Trophoblast cell (in vitro differentiated cells and primary cell): ENCODE data around the gene RAB31.
A peak's percentile ranks its signal among the peaks of the same experiment; 100 is the strongest.

Experiments
- DNase-seq, 2 donors: peaks; one replicate each; pipeline ENCODE4 v3.0.0-alpha.2; 2016
- H2AFZ ChIP-seq: 2 replicates; pipeline ENCODE4 v1.6.1; 2013; ENCODE audit warnings: low read length, moderate library complexity, mild to moderate bottlenecking; ENCODE audit not compliant: insufficient read depth, poor library complexity
- H2AK5ac ChIP-seq: 2 replicates; pipeline ENCODE4 v1.6.1; 2013; ENCODE audit warnings: mild to moderate bottlenecking, low read length
- H2BK120ac ChIP-seq: 2 replicates; pipeline ENCODE4 v1.6.1; 2013; ENCODE audit warnings: low read length, mild to moderate bottlenecking, moderate library complexity; ENCODE audit not compliant: insufficient read depth, poor library complexity
- H2BK12ac ChIP-seq: 2 replicates; pipeline ENCODE4 v1.6.1; 2013; ENCODE audit warnings: mild to moderate bottlenecking, low read length, moderate library complexity
- H2BK5ac ChIP-seq: 2 replicates; pipeline ENCODE4 v1.6.1; 2013; ENCODE audit warnings: low read length, low read depth, moderate library complexity, mild to moderate bottlenecking; ENCODE audit not compliant: poor library complexity
- H3K14ac ChIP-seq: 2 replicates; pipeline ENCODE4 v1.6.1; 2013; ENCODE audit warnings: mild to moderate bottlenecking, low read length
- H3K18ac ChIP-seq: 2 replicates; pipeline ENCODE4 v1.6.1; 2013; ENCODE audit warnings: mild to moderate bottlenecking, low read length
- H3K23ac ChIP-seq: 2 replicates; pipeline ENCODE4 v1.6.1; 2013; ENCODE audit warnings: low read length
- H3K27ac ChIP-seq: 2 replicates; pipeline ENCODE4 v1.5.1; 2013; ENCODE audit warnings: low read depth, mild to moderate bottlenecking, inconsistent platforms, low read length, moderate library complexity
- H3K27me3 ChIP-seq: 2 replicates; pipeline ENCODE4 v1.6.1; 2013; ENCODE audit warnings: inconsistent platforms, mild to moderate bottlenecking, low read length, moderate library complexity; ENCODE audit not compliant: insufficient read depth
- H3K36me3 ChIP-seq, 2 experiments: 1 replicate in 1 of 2; 2 replicates in 1 of 2; pipeline ENCODE4 v1.6.1; 2013; ENCODE audit warnings: low read length in 2 of 2, mild to moderate bottlenecking in 2 of 2, moderate library complexity in 1 of 2; ENCODE audit not compliant: insufficient read depth in 2 of 2, control insufficient read depth in 1 of 2
- H3K4ac ChIP-seq: 2 replicates; pipeline ENCODE4 v1.6.1; 2013; ENCODE audit warnings: low read depth, mild to moderate bottlenecking, low read length, moderate library complexity
- H3K4me1 ChIP-seq, 2 experiments: 1 replicate in 1 of 2; 2 replicates in 1 of 2; pipeline ENCODE4 v1.6.1; 2013; ENCODE audit warnings: low read length in 2 of 2, mild to moderate bottlenecking in 2 of 2, moderate library complexity in 1 of 2; ENCODE audit not compliant: insufficient read depth in 2 of 2, control insufficient read depth in 1 of 2
- H3K4me2 ChIP-seq: 2 replicates; pipeline ENCODE4 v1.6.1; 2013; ENCODE audit warnings: inconsistent platforms, mild to moderate bottlenecking, low read length, moderate library complexity
- H3K4me3 ChIP-seq: 2 replicates; pipeline ENCODE4 v1.5.1; 2013; ENCODE audit warnings: mild to moderate bottlenecking, low read depth, low read length, inconsistent platforms
- H3K79me1 ChIP-seq: one replicate; pipeline ENCODE4 v1.6.1; 2013; ENCODE audit warnings: low read length
- H3K79me2 ChIP-seq: 2 replicates; pipeline ENCODE4 v1.6.1; 2013; ENCODE audit warnings: low read length, mild to moderate bottlenecking; ENCODE audit not compliant: control insufficient read depth, insufficient read depth, poor library complexity
- H3K9ac ChIP-seq: 2 replicates; pipeline ENCODE4 v1.6.1; 2013; ENCODE audit warnings: mild to moderate bottlenecking, low read length
- H3K9me3 ChIP-seq: 2 replicates; pipeline ENCODE4 v1.6.1; 2013; ENCODE audit warnings: low read depth, mild to moderate bottlenecking, control low read depth, inconsistent platforms, low read length; ENCODE audit not compliant: insufficient read depth
- H4K12ac ChIP-seq: 2 replicates; pipeline ENCODE4 v1.6.1; 2013; ENCODE audit warnings: low read depth, mild to moderate bottlenecking, low read length, moderate library complexity
- H4K8ac ChIP-seq: 2 replicates; pipeline ENCODE4 v1.6.1; 2013; ENCODE audit warnings: low read depth, mild to moderate bottlenecking, low read length, moderate library complexity
- H4K91ac ChIP-seq: one replicate; pipeline ENCODE4 v1.6.1; 2013; ENCODE audit warnings: low read depth, mild to moderate bottlenecking, low read length, moderate library complexity
- WGBS: extraction: QIAGEN DNeasy Blood & Tissue Kit; methylation state at CpG from one replicate; pipeline ENCODE4 v1.1.7; 2013; ENCODE audit warnings: missing lambda C conversion rate; ENCODE audit not compliant: insufficient read length, insufficient coverage; ENCODE audit errors: extremely low coverage; 5-methylcytosine and 5-hydroxymethylcytosine counted together

The RAB31 gene

DNA sequence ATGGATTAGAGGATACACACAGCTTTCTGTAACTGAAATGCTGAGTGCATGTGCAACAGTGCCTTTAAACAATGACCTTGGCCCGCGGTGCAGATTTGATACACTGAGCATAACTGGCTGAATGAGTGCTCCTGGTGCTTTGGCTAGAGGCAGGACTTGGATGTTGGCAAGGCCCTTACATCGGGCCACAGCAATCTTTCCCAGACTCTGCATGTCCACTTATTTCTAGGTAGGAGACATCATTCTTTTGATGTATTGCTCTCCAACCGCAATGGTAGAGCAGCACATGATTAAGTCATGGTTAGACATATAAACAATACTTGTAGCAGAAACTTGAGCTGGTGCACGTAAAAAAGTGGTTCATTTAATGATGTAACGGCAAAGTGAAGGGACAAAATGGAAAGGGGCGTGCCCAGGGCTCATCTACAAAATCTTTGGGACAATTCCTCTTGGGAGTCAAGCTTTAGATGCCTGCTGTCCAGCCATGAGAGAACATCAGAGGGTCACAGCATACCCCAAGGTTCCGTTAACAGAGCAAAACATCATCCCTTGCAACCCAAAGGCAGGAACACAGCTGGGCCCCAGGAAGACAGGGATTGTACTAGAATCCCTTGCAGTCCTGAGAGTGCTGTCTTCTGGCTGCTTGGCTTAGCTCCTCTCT, 43.4 kb downstream of the RAB31 start:
- H3K4ac ChIP-seq: peak overlapping the region; percentile 53
- no peak overlapping the region for H3K4me3 ChIP-seq
- H4K8ac ChIP-seq: no peak overlapping the region
- peaks cover 0 to 3% of the 10 kb centered on the region in 2 experiments for H3K4me1 ChIP-seq
- H3K36me3 ChIP-seq: peaks cover 16 to 31% of the 10 kb centered on the region in 2 experiments
- H4K12ac ChIP-seq: no peak overlapping the region
- H2AK5ac ChIP-seq: no peak overlapping the region
- no peak overlapping the region for H3K27ac ChIP-seq
- H3K79me1 ChIP-seq: no peaks in the 10 kb centered on the region
- no peak overlapping the region for H3K4me2 ChIP-seq
- H3K23ac ChIP-seq: no peak overlapping the region
- DNase-seq: no peak
- H2AFZ ChIP-seq: no peak overlapping the region
- no peaks in the 10 kb centered on the region for H3K27me3 ChIP-seq
- H2BK5ac ChIP-seq: no peak overlapping the region
- peaks cover 7% of the 10 kb centered on the region for H3K79me2 ChIP-seq
- no peak overlapping the region for H3K14ac ChIP-seq
- H2BK120ac ChIP-seq: no peak overlapping the region
- no peak overlapping the region for H4K91ac ChIP-seq
- no peak overlapping the region for H3K18ac ChIP-seq
- no peaks in the 10 kb centered on the region for H3K9me3 ChIP-seq
- no peak overlapping the region for H3K9ac ChIP-seq
- no CpG with 5 or more reads among the region's 8 CpGs for WGBS
- H2BK12ac ChIP-seq: no peak overlapping the region

DNA sequence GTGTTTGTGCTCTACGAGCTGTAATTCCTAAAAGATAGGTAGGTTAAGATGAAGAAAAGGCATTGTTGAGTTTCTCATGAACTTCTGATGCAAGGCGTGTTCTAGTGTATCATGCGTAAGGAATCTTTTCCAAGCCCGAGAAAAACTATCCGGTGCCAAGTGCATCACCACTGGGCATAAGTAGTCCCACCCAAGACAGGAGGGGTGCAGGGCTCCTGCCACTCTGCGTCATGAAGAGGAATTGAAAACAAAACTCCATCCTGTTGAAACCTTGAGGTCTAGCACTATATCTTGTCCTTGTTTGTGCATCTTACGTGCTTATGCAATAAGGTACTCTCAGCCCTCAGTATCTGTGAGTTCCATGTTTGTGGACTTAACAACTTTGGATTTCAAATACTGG, 45.7 kb downstream of the RAB31 start:
- WGBS: no CpG with 5 or more reads among the region's 7 CpGs
- Histone ChIP-seq H4K91ac (no peak overlapping the region), H2AFZ (no peak overlapping the region), H3K4me3 (no peak overlapping the region), H3K9ac (no peak overlapping the region), H2BK120ac (no peak overlapping the region), H3K4me1 (peaks cover 10 to 18% of the 10 kb centered on the region in 2 experiments), H2BK12ac (no peak overlapping the region), H3K27ac (no peak overlapping the region), H3K36me3 (peaks cover 29 to 47% of the 10 kb centered on the region in 2 experiments), H3K18ac (no peak overlapping the region), H3K4me2 (no peak overlapping the region), H3K4ac (peak overlapping the region; percentile 38), H4K12ac (no peak overlapping the region), H3K14ac (no peak overlapping the region), H3K23ac (no peak overlapping the region), H3K27me3 (no peaks in the 10 kb centered on the region), H2BK5ac (no peak overlapping the region), H3K79me2 (peaks cover 22% of the 10 kb centered on the region), H4K8ac (no peak overlapping the region), H2AK5ac (no peak overlapping the region), H3K79me1 (no peaks in the 10 kb centered on the region), H3K9me3 (peaks cover 2% of the 10 kb centered on the region)
- peak in 1 of 2 donors; percentile 50 for DNase-seq

GRCh38 chr18:9755110-9755509, 47.0 kb downstream of the RAB31 start:
- H4K12ac ChIP-seq: no peak overlapping the region
- no peak overlapping the region for H3K9ac ChIP-seq
- H3K4ac ChIP-seq: peak overlapping the region; percentile 58
- DNase-seq: no peak
- WGBS: no CpG with 5 or more reads among the region's 3 CpGs
- peaks cover 29 to 44% of the 10 kb centered on the region in 2 experiments for H3K36me3 ChIP-seq
- no peak overlapping the region for H3K4me3 ChIP-seq
- no peak overlapping the region for H2BK120ac ChIP-seq
- H4K91ac ChIP-seq: no peak overlapping the region
- H4K8ac ChIP-seq: no peak overlapping the region
- H3K9me3 ChIP-seq: peaks cover 2% of the 10 kb centered on the region
- no peak overlapping the region for H3K27ac ChIP-seq
- no peak overlapping the region for H2BK5ac ChIP-seq
- H3K4me2 ChIP-seq: no peak overlapping the region
- H2BK12ac ChIP-seq: no peak overlapping the region
- no peak overlapping the region for H3K14ac ChIP-seq
- peaks cover 25% of the 10 kb centered on the region for H3K79me2 ChIP-seq
- H3K23ac ChIP-seq: no peak overlapping the region
- no peak overlapping the region for H2AK5ac ChIP-seq
- no peak overlapping the region for H2AFZ ChIP-seq
- H3K4me1 ChIP-seq: peaks cover 10 to 18% of the 10 kb centered on the region in 2 experiments
- no peaks in the 10 kb centered on the region for H3K27me3 ChIP-seq
- H3K79me1 ChIP-seq: no peaks in the 10 kb centered on the region
- H3K18ac ChIP-seq: no peak overlapping the region

DNA sequence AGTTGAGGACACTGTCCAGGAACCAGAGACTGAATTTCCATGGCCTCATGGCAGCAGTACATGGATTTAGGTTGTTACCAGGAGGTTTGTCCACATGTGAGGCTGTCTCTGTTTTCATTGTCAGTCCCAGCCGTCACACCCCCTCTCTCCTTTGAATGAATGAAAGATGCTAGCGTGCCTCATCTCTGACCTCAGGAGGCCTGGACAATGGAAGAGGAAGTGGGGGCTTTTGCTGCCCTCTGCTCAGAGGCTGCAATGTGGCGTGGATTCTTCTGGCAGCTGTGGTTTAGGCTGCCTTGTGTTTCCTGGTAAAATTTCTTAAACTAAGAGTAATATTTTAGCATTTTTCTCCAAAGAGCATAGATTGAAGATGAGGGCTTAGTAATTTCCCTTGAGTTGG, 47.5 kb downstream of the RAB31 start:
- Histone ChIP-seq H4K8ac (no peak overlapping the region), H2BK12ac (no peak overlapping the region), H3K79me2 (peaks cover 27% of the 10 kb centered on the region), H2AK5ac (no peak overlapping the region), H3K18ac (no peak overlapping the region), H3K4me1 (peaks cover 10 to 18% of the 10 kb centered on the region in 2 experiments), H3K9me3 (peaks cover 2% of the 10 kb centered on the region), H3K27ac (no peak overlapping the region), H3K4ac (peak overlapping the region; percentile 58), H3K4me2 (no peak overlapping the region), H3K36me3 (peaks cover 28 to 42% of the 10 kb centered on the region in 2 experiments), H3K23ac (no peak overlapping the region), H4K91ac (no peak overlapping the region), H3K14ac (no peak overlapping the region), H2BK120ac (no peak overlapping the region), H4K12ac (no peak overlapping the region), H2AFZ (no peak overlapping the region), H3K79me1 (no peaks in the 10 kb centered on the region), H3K9ac (no peak overlapping the region), H3K27me3 (no peaks in the 10 kb centered on the region), H2BK5ac (no peak overlapping the region), H3K4me3 (no peak overlapping the region)
- peak in 1 of 2 donors; percentile 30 for DNase-seq
- WGBS: no CpG with 5 or more reads among the region's 3 CpGs
